GM19099 (cell line): ENCODE results near the gene SLC7A10.

Experiments used
- POLR2A ChIP-seq: IDR thresholded peaks from 3 replicates; pipeline ENCODE4 v1.6.1; 2011; ENCODE audit warnings: low read depth; ENCODE audit not compliant: insufficient read length; ENCODE audit errors: extremely low read depth

SLC7A10 gene

GRCh38 chr19:33225458-33225926 lies at the start of gene SLC7A10:
Gene SLC7A10, minus strand, starts transcription at chr19:33225850. Its CDS starts 147 bp downstream, at chr19:33225703.
- TF ChIP-seq POLR2A: no peak

DNA sequence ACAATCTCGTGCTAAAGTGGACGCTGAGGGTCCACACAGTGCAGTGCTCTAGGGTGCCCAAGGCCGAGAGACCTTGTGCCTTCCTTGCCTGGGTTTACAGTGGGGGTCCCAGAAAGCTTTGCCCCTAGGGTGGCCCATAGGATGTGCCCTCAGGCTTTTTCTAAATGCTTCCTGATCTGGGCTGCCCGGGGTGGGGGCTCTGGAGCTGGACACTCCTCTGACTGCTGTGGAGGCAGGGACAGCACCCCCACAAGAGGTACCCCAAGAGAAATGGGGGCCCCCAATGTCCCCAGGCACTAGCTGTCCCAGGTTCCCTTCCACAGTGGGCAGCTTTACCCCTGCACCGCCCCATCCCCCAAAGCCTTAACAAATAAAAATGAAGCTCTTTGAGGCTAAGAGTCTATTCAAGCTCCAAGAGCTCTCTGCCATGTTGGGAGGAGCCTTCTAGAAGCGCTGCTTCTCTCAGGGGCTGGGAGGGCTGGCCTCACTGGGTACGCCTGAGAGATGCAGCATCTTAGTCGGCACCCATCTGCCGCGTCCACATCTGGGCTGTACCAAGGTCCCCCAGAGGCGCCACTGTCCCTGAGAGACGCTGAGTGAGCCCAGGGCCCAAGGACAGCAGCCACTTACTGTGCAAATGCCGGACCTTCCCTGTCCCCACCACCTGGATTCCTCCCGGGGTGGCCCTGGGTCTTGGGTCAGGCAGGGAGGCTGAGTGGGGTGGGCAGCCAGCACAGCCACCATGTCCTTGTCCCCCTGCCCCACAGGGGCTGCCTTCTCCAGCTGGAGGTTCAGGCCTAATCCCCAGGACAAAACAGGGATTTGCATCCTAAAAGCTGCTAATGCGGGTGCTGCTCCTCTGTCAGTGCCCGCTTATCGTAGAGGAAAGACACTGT lies 49.3 kb upstream of the SLC7A10 start:
- TF ChIP-seq POLR2A: no peak

DNA sequence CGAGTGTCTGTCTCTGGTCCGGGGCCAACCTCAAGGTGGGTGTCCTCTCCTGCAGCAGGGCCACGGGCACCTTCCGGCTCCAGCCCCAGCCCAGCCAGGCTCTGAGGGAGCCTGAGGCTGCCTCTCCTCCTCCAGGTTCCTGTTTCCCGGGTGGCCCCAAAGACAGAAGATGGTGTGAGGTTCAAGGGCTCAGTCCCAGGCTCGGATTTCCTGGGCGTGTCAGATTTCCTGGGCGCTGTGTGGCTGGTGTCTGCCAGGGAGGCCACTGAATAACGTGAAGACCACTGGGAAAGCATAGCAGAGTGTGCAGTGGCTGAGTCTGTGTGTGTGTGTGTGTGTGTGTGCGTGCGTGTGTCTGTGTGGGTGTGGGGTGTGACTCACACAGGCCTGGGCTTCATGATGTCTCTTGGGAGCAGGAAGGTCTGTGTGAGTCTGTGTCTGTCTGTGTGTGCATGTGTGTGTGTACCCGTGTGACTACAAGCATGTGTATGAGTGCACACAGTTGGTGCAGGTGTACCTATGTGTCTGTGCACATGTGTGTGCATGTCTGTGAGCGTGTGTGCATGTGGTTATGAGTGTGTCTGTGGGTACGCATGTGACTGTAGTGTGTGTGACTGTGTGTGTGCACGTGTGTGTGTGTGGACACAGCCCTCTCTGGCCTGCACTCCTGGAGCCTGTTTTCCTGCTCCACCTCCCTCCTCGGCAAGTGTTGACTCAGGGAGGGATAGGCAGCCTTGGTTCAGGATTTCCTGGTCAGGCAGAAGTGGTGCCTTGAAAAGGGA lies 48.4 kb upstream of the SLC7A10 start:
- no peak for TF ChIP-seq POLR2A

DNA sequence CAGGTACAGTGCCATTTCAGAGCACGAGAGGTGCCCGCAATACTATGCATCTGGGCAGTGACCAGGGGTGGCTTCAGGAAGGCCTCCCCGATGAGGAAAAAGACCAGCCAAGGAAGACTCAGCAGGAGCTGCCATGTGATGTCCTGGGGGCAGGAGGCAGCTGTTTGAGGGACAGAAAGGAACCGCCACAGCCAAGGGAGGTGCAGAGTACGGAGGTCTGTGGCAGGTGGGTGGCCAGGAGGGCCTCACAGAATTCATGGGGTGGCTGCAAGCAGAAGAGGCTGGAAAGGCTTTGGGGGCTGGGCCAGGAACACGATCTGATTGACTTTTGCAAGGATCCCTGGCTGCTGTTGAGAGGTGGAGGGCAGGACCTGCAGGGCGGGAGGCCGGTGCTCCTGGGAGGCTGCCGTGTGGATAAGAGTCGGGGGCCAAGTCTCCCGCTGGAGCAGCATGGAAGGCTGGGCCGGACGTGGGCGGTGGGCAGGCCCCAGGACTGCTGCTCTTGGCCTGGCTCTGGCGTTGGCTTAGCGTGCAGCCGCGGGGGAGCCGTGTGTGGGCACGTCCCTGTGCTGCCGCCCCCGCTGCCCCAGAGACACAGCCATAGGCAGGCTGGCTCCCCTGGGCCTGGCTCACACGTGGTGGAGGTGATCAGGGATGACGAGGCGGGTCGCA lies 47.6 kb upstream of the SLC7A10 start:
- no peak for TF ChIP-seq POLR2A

GRCh38 chr19:33271246-33272021 lies 45.8 kb upstream of the SLC7A10 start:
- no peak for TF ChIP-seq POLR2A

DNA sequence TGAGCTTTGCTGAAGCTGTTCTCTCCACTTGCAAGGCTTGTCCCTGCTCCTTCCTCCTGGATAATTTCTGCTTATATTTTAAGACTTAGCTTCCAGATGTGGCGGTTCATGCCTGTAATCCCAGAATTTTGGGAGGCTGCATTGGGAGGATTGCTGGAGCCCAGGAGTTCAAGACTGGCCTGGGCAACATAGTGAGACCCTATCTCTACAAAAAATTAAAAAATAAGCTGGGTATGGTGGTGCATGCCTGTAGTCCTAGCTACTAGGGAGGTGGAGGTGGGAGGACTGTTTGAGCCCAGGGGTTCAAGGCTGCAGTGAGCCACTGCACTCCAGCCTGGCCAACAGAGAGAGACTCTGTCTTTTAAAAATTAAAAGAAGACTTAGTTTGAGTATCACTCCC lies 45.1 kb upstream of the SLC7A10 start:
- TF ChIP-seq POLR2A: no peak

- no peak for TF ChIP-seq POLR2A
Measured at GRCh38 chr19:33269016-33269415, 43.4 kb upstream of the SLC7A10 start.

DNA sequence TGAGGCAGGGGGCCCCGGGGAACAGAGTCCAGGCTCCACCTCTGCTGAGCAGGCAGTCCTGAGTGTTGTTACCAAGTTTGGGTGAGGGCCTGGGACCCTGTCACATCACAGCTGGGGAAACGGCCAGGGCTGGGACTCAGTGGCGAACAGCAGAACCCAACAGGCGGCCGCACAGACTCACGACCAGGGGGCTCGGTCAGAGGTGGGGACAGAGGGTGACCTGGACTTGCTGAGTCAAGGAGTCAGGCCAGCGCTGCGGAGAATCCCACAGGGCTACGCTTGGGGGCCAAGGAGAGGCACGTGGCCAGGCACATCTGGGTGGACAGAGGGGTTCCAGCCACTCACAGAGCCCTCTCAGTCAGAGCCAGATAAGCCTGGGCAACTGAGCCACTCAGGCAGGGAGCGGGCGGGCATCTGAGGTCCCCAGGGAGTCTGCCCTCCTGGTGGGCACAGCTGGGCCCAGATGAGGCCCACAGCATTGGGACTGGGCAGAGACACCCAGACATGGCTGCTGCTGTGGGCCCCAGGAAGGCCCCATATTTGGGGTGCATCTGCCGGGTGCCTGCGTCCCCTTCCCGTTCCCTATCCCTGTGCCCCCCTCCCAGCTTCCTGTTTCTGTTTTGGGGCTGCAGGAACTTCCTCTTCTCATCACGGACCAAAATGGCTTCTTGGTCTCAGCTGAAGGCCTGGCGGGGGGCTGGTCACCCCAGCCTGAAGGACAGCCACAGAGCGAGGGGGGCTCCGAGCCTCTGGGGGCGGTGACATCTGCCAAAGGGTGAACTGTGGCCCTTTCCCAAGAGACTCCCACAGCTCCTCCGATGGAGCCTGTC lies 42.7 kb upstream of the SLC7A10 start:
- no peak for TF ChIP-seq POLR2A

- no peak for TF ChIP-seq POLR2A
Measured at GRCh38 chr19:33267706-33268105, 42.1 kb upstream of the SLC7A10 start.

GRCh38 chr19:33266974-33267484 lies 41.4 kb upstream of the SLC7A10 start:
- no peak for TF ChIP-seq POLR2A

DNA sequence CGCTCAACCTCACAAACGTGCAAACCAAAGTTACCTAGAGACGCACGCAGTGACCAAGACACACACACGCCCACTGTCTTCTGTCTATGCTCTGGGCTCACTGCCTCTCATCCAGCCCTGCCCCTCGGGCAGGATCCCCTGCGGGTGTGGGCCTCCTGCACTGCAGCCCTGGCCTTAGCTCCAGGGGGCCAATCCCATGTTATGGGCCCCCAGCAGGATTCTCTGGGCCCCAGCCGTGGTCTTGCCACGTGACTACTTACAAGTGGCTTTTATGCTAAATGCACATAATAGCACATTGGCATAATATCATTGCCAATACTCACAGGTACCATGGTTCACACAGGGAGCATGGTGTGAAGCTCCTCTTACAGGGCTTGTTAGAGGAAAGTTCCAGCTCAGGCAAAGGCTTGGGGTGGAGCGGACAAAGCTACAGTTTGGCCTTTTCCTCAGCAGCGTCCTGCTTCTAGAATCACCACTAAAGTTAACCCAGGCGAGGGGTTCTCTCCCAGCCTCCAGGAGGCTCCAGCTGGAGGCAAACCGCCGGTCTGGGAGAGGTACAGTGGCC lies 39.3 kb upstream of the SLC7A10 start:
- no peak for TF ChIP-seq POLR2A

GRCh38 chr19:33263325-33264023 lies 37.8 kb upstream of the SLC7A10 start:
- TF ChIP-seq POLR2A: no peak
